Dedifferentiated amniotic fluid mesenchymal stem cell (primary cell): ENCODE results near the gene XK.
"Not testable (repeated sequence)": the region's sequence is repeated elsewhere in the genome, so short reads cannot be mapped to it uniquely, and the experiment has no call there.

Source experiments
- DNase-seq: peaks from one replicate; pipeline ENCODE4 v3.0.0-alpha.2; 2016; ENCODE audit errors: extremely low spot score

Gene XK

DNA sequence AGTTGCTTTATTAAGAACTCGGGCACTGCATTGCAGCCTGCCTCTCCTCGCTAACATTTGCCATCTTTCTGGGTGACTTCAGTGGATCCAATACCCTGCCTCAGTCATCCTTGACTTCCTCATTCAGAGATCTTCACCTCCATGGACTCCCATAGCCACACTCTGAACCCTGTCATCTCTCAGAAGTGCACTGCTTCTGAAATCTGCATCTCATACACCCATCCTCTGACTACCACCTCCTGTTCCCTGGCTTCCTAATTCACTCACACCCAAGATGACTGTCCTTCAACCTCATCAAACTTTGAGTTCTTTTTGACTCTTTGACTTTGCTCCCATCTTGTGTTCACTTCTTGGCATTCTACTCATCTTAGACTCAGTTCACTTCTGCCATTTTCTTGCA lies 68.9 kb downstream of the XK start:
- DNase-seq, result no peak

DNA sequence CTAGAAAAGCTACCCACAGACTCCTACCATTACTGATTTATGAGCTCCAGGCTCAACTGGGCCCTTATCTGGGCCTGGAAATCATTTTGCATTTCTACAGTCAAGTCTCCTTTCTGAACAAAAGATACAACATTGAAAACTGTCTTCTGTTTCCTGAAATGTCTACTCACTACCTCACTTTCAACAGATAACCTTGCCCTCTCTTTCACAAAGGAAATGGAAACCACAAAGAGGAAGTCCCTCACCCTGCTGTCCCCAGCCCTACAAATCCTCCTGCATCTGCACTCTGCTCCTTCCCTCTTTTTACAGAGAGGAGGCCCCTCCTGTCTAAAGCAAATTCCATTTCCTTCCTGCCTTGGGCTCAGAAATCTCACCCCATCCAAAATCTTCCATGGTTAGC lies 69.4 kb downstream of the XK start:
- no peak for DNase-seq

DNA sequence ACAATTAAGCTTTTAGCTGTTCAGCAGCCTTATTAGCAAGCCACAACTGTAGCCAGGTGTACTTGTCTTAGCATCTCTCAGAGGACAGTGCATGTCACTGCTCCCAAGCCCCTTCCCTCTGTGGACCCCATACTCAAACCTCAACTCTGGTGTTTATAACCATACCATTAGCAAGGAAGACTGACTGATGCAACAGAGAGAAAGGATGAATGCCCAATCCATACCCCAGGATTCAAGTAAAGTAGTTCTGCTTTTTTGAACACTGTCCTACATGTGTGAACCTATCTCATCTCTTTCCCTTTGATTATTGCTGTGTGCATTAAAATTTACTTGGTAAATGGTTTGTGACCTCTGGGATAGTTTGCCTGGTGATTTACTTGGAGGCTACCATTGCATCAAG lies 71.5 kb downstream of the XK start:
- DNase-seq, result no peak

DNA sequence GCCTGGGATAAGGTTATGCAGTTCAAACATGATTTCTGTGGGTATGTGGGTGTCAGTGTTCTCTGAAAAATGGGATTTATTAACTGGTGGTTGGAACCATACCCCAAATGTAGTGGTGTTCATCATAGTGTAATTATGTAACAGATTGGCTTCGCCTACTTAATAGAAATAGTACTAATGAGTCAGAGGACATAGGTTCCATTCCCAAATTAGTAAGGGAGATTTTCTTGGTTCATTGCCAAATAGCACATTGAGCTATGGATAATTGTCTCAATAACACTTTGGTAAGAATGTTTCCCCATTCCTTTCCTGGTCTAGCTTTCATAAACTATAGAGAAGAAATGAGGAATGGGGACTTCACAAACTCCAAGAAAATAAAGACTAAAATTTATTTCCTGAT lies 73.8 kb downstream of the XK start:
- DNase-seq, result no peak

DNA sequence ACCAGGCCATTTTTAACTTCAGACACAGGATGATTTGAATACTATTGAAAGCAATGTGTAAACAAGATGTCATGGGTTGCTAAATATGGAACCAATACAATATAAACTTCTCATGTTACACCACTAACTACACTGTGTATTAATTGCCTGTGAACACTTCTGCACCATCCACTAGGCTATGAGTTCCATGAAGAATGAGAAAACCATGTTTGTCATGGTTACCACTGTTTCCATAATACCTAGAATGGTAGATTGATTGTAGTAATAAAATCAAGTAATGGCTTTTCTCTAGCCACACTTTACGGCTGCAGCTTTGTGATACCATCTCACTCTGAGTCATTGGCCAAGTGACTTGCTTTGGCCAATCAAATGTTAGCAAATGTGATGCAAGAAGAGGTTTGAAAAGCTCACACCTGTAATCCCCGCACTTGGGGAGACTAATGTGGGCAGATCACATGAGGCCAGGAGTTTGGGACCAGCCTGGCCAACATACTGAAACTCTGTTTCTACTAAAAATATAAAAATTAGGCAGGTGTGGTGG lies 74.4 kb downstream of the XK start:
- DNase-seq, result no peak

DNA sequence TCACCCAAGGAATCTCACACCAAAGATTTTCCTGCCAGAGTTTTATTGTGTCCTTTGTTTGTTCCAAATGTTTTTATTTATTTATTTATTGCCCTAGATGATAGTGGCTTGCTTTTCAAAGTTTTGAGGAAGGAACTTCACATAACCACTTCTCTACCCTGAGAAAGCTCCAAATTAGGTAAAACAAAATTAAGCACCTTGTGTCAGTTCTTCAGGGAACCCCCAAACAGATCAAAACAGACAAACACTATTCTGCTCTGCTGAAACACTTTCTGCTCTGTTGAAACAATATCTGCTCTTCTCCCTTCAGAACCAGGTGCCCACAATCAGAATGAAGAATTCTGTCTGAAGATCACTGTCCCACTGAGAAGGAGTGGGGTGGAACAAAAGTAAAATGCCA lies 77.8 kb downstream of the XK start:
- no peak for DNase-seq

DNA sequence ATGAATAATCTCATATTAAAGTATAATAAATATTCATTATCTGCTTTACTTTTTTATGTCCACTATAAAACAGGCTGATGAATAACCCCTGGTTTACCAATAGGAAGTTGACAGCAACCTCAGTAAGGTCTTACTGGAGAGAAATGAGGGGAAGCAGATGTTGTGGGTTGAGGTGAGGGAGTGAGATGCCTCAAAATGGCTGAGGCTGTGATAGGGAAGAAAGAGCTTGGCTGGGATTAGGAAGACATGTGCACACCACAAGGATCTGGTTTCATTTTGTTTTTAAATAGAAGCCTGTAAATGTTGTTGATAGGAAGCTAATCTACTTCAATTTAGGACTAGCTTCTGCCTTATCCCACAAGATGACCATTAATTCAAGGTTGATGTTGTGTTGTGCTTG lies 79.9 kb downstream of the XK start:
- no peak for DNase-seq

DNA sequence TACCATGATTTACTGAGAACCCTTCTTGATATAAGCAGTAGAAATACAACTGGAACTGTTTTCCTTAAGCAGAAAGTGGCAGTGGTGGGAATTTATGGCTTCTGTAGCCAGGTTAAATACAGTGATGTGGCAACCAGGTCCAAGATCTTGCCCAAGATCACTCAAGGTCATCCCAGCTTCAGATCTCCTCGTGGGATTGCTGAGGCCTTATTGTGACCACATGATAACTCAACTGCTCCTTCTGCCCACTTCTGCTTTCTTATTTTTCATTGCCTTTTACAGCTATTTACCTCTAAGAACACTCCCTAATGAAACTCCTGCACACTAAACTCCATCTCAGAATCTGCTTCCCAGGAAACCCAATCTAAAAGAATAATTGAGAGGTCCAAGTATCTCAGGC lies 81.8 kb downstream of the XK start:
- DNase-seq, result no peak

DNA sequence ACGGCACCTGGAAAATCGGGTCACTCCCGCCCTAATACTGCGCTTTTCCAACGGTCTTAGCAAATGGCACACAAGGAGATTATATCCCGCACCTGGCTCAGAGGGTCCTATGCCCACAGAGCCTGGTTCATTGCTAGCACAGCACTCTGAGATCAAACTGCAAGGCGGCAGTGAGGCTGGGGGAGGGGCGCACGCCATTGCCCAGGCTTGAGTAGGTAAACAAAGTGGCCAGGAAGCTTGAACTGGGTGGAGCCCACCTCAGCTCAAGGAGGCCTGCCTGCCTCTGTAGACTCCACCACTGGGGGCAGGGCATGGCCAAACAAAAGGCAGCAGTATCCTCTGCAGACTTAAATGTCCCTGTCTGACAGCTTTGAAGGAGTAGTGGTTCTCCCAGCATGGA lies 83.3 kb downstream of the XK start:
- DNase-seq, result not testable (repeated sequence)

DNA sequence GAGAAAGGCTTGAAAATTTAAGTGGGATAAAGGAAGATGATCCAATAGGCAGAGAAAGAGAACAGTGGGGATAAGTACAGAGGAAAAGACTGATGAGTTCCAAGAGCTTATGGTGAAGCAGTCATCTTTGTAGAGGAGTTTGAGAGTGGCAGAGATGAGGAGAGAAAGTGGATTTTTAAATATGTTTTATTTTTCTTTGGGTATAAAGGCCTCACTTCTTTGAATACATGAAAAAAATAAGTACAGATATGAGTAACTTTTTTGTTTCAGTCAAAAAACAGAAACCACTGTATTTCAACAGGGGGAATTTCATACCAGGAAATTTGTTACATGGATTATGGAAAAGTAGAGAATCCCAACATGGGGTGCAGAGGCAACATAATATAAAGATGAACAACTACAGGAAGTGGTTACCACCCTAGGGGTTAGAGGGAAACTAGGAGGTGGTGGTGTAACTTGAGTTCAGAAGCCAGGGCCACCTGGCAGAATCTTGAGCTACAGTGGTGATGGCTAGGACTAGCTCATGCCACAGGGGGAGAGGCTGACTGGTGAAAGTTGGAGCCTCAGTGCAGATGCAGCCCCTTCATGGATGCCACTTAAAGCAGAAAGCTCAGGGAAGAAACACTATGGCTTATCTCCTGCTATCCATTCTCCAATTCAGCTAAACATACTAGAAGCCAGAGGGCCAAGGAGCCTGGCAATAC lies 90.8 kb downstream of the XK start:
- no peak for DNase-seq

DNA sequence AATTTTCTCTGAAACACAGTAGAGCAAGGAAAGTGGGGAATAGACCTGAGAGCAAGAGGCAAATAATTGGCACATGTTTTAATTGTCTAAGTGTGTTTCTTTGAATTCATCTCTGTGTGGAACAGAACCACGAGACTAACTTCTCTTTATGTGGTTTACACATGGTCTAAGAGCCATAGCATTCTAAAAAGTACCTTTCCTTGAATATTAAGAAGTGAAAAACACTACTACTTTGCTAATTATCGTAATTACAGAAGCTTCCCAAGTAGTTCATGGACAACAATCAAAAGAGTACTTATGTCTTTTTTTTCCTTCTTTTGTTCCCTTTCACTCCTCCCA lies 91.4 kb downstream of the XK start:
- no peak for DNase-seq

DNA sequence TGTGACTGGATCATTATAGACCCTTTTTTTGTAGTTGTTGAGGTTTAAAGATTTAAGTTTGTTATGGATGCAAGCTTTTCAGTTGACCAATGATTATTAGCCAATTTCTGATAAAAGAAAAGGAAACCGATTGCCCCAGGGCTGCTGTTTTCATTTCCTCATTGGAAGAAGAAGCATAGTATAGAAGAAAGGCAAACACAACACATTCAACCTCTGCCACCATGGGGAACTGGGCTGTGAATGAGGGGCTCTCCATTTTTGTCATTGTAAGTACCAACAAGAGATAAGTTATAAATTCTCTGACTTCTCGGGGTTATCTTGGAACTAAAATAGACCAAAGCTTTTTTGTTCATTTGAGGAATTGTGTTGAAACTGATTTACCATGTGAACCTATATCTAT lies 94.3 kb downstream of the XK start, which contains the start of gene CYBB:
CYBB (plus strand) TSS at position 203 of the 400 bp plus-strand sequence; CDS start at position 222, 19 bp downstream.
- no peak for DNase-seq

DNA sequence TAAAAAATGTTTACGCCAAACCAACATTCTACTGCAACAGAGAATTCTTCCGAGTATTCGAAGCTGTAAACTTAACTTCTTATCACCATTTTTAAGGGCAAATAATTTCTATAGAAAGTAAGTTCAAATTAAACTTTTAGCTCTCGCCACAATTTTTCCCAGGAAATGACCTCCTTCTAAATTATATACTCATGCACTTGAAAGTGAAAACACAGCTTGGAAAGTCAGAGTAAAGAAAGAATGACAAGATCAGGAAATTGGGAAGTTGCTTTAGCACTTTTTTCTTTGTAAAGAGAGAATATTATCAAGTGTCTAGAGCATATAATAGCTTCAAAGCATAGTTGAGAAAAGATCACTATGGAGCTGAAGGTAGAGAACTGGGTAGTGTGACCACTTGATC lies 95.5 kb downstream of the XK start:
- DNase-seq, result no peak
